Activated CD4-positive, alpha-beta T cell treated with anti-CD3 and anti-CD28 coated beads, Interleukin-2, amount 10 ng/mL, durations not matched to agents 24 days and 14 days (primary cell): ENCODE measurements around the gene ZNF750. TPM values are rescaled to one million over a fixed set of nuclear protein-coding genes. Genes with fewer than 3 reads are reported as not detected.

Source experiments
- DNase-seq: peaks from one replicate; pipeline ENCODE4 v3.0.0; 2022
- H3K27ac Mint-ChIP-seq: one replicate; pipeline ENCODE4 v1.8.0; 2022; ENCODE audit warnings: mild to moderate bottlenecking, mixed read lengths
- H3K27me3 Mint-ChIP-seq: one replicate; pipeline ENCODE4 v1.8.0; 2022; ENCODE audit warnings: mixed read lengths
- H3K36me3 Mint-ChIP-seq: one replicate; pipeline ENCODE4 v1.8.0; 2022; ENCODE audit warnings: low read depth, mild to moderate bottlenecking, mixed read lengths
- H3K4me1 Mint-ChIP-seq: one replicate; pipeline ENCODE4 v1.8.0; 2021; ENCODE audit warnings: mixed read lengths
- H3K4me3 Mint-ChIP-seq: one replicate; pipeline ENCODE4 v1.8.0; 2022; ENCODE audit warnings: mild to moderate bottlenecking, moderate library complexity, mixed read lengths
- H3K9me3 Mint-ChIP-seq: one replicate; pipeline ENCODE4 v1.8.0; 2021; ENCODE audit warnings: mixed read lengths
- intact Hi-C: fragments of 100-400 bp; cut with micrococcal nuclease; formaldehyde crosslinking; loops from one replicate; pipeline ENCODE4 v1.15.1; 2023
- total RNA-seq: library from RNA; stranded (reverse); gene quantifications from 2 replicates; pipeline ENCODE4 v1.2.3, GENCODE V29; 2022

The ZNF750 gene
- total RNA-seq, 1 donor from 2014 or later = not detected

GRCh38 chr17:82840431-82840831, 609 bp upstream of the ZNF750 start:
- peaks cover 11% of the 10 kb centered on the region for H3K36me3 Mint-ChIP-seq
- intact Hi-C loops = no loop called here

GRCh38 chr17:82838386-82839063, 1.3 kb downstream of the ZNF750 start:
- no peak overlapping the region for H3K4me3 Mint-ChIP-seq
- no peak for DNase-seq
- H3K36me3 Mint-ChIP-seq = peaks cover 11% of the 10 kb centered on the region
- intact Hi-C loops = no loop called here
- H3K9me3 Mint-ChIP-seq = no peaks in the 10 kb centered on the region
- no peak overlapping the region for H3K27ac Mint-ChIP-seq
- peaks cover 5% of the 10 kb centered on the region for H3K4me1 Mint-ChIP-seq
- no peaks in the 10 kb centered on the region for H3K27me3 Mint-ChIP-seq

More at GRCh38 chr17:82840431-82840831, 609 bp upstream of the ZNF750 start:
- Mint-ChIP-seq H3K27ac (no peak overlapping the region), H3K4me3 (no peak overlapping the region), H3K4me1 (peaks cover 9% of the 10 kb centered on the region), H3K27me3 (no peaks in the 10 kb centered on the region), H3K9me3 (no peaks in the 10 kb centered on the region)
- DNase-seq = no peak

- Mint-ChIP-seq H3K4me3 (no peak overlapping the region), H3K36me3 (peaks cover 13% of the 10 kb centered on the region), H3K27ac (no peak overlapping the region), H3K9me3 (no peaks in the 10 kb centered on the region), H3K4me1 (peaks cover 5% of the 10 kb centered on the region), H3K27me3 (no peaks in the 10 kb centered on the region)
- DNase-seq = no peak
- intact Hi-C loops = no loop called here
Measured at GRCh38 chr17:82837586-82838320, 2.1 kb downstream of the ZNF750 start.

- no peak for DNase-seq
- peaks cover 10% of the 10 kb centered on the region for H3K36me3 Mint-ChIP-seq
- no peaks in the 10 kb centered on the region for H3K9me3 Mint-ChIP-seq
- H3K4me3 Mint-ChIP-seq = no peak overlapping the region
- no peak overlapping the region for H3K27ac Mint-ChIP-seq
- intact Hi-C loops = no loop called here
- peaks cover 5% of the 10 kb centered on the region for H3K4me1 Mint-ChIP-seq
- no peaks in the 10 kb centered on the region for H3K27me3 Mint-ChIP-seq
Measured at GRCh38 chr17:82836823-82837357, 2.9 kb downstream of the ZNF750 start.

GRCh38 chr17:82835766-82836512, 3.9 kb downstream of the ZNF750 start:
- intact Hi-C loops = no loop called here
- no peaks in the 10 kb centered on the region for H3K9me3 Mint-ChIP-seq
- H3K4me1 Mint-ChIP-seq = peaks cover 7% of the 10 kb centered on the region
- no peaks in the 10 kb centered on the region for H3K27me3 Mint-ChIP-seq
- peaks cover 14% of the 10 kb centered on the region for H3K36me3 Mint-ChIP-seq
- no peak overlapping the region for H3K27ac Mint-ChIP-seq
- H3K4me3 Mint-ChIP-seq = no peak overlapping the region
- DNase-seq = no peak

- no peak overlapping the region for H3K4me3 Mint-ChIP-seq
- H3K27me3 Mint-ChIP-seq = no peaks in the 10 kb centered on the region
- intact Hi-C loops = no loop called here
- H3K4me1 Mint-ChIP-seq = peaks cover 7% of the 10 kb centered on the region
- H3K36me3 Mint-ChIP-seq = peaks cover 14% of the 10 kb centered on the region
- H3K9me3 Mint-ChIP-seq = no peaks in the 10 kb centered on the region
- no peak for DNase-seq
- H3K27ac Mint-ChIP-seq = no peak overlapping the region
Measured at GRCh38 chr17:82835122-82835521, 4.7 kb downstream of the ZNF750 start.

GRCh38 chr17:82832881-82833475, 6.8 kb downstream of the ZNF750 start:
- H3K36me3 Mint-ChIP-seq = peaks cover 28% of the 10 kb centered on the region
- no peak overlapping the region for H3K27ac Mint-ChIP-seq
- peaks cover under 1% of the 10 kb centered on the region for H3K9me3 Mint-ChIP-seq
- no peak overlapping the region for H3K4me3 Mint-ChIP-seq
- peaks cover 5% of the 10 kb centered on the region for H3K4me1 Mint-ChIP-seq
- no peaks in the 10 kb centered on the region for H3K27me3 Mint-ChIP-seq
- intact Hi-C loops = no loop called here
- DNase-seq = no peak

- H3K27ac Mint-ChIP-seq = no peak overlapping the region
- H3K36me3 Mint-ChIP-seq = peaks cover 30% of the 10 kb centered on the region
Measured at GRCh38 chr17:82832411-82832810, 7.4 kb downstream of the ZNF750 start.

GRCh38 chr17:82831818-82832200, 8.0 kb downstream of the ZNF750 start:
- H3K4me3 Mint-ChIP-seq = no peak overlapping the region
- no peaks in the 10 kb centered on the region for H3K27me3 Mint-ChIP-seq
- no peak overlapping the region for H3K27ac Mint-ChIP-seq
- no peak for DNase-seq
- H3K9me3 Mint-ChIP-seq = peaks cover 7% of the 10 kb centered on the region
- H3K36me3 Mint-ChIP-seq = peaks cover 33% of the 10 kb centered on the region
- intact Hi-C loops = no loop called here
- H3K4me1 Mint-ChIP-seq = peaks cover 7% of the 10 kb centered on the region

More at GRCh38 chr17:82832411-82832810, 7.4 kb downstream of the ZNF750 start:
- no peaks in the 10 kb centered on the region for H3K27me3 Mint-ChIP-seq
- DNase-seq = no peak
- peaks cover 4% of the 10 kb centered on the region for H3K4me1 Mint-ChIP-seq
- no peak overlapping the region for H3K4me3 Mint-ChIP-seq
- peaks cover 6% of the 10 kb centered on the region for H3K9me3 Mint-ChIP-seq
- intact Hi-C loops = no loop called here

- Mint-ChIP-seq H3K27me3 (no peaks in the 10 kb centered on the region), H3K4me3 (no peak overlapping the region), H3K9me3 (peaks cover 7% of the 10 kb centered on the region), H3K4me1 (peaks cover 5% of the 10 kb centered on the region), H3K36me3 (peaks cover 32% of the 10 kb centered on the region), H3K27ac (no peak overlapping the region)
- intact Hi-C loops = no loop called here
- no peak for DNase-seq
Measured at GRCh38 chr17:82831041-82831817, 8.6 kb downstream of the ZNF750 start.

GRCh38 chr17:82830249-82830661, 9.6 kb downstream of the ZNF750 start:
- Mint-ChIP-seq H3K27me3 (no peaks in the 10 kb centered on the region), H3K4me3 (no peak overlapping the region), H3K4me1 (peaks cover 5% of the 10 kb centered on the region), H3K9me3 (peaks cover 7% of the 10 kb centered on the region), H3K27ac (no peak overlapping the region), H3K36me3 (peaks cover 31% of the 10 kb centered on the region)
- no peak for DNase-seq
- intact Hi-C loops = no loop called here

- H3K9me3 Mint-ChIP-seq = peaks cover 7% of the 10 kb centered on the region
- no peak overlapping the region for H3K4me3 Mint-ChIP-seq
- intact Hi-C loops = no loop called here
- H3K27me3 Mint-ChIP-seq = no peaks in the 10 kb centered on the region
- H3K36me3 Mint-ChIP-seq = peaks cover 31% of the 10 kb centered on the region
- DNase-seq = no peak
- H3K27ac Mint-ChIP-seq = no peak overlapping the region
- peaks cover 5% of the 10 kb centered on the region for H3K4me1 Mint-ChIP-seq
Measured at GRCh38 chr17:82828875-82829487, 10.8 kb downstream of the ZNF750 start.

- no peak for DNase-seq
- H3K9me3 Mint-ChIP-seq = peaks cover 7% of the 10 kb centered on the region
- H3K4me3 Mint-ChIP-seq = no peak overlapping the region
- peaks cover 5% of the 10 kb centered on the region for H3K4me1 Mint-ChIP-seq
- H3K27me3 Mint-ChIP-seq = no peaks in the 10 kb centered on the region
- no peak overlapping the region for H3K27ac Mint-ChIP-seq
- intact Hi-C loops = no loop called here
- H3K36me3 Mint-ChIP-seq = peaks cover 37% of the 10 kb centered on the region
Measured at GRCh38 chr17:82826956-82827355, 12.9 kb downstream of the ZNF750 start.
